OCI-LY1 (cell line): Measurements from ENCODE around the gene DCC.

ENCODE experiments used
- H2AFZ ChIP-seq: fragments of 200-600 bp; sonication (generic), shearing (Covaris generic); 2 replicates; pipeline ENCODE4 v1.6.0; 2014; ENCODE audit warnings: antibody characterized with exemption, mild to moderate bottlenecking, low read length
- H3F3A ChIP-seq: fragments of 200-600 bp; sonication (generic), shearing (Covaris generic); 2 replicates; pipeline ENCODE4 v1.6.0; 2014; ENCODE audit warnings: mild to moderate bottlenecking, antibody characterized with exemption, low read length, moderate library complexity; ENCODE audit not compliant: insufficient read depth
- H3K27ac ChIP-seq: fragments of 200-600 bp; sonication (generic); 2 replicates; pipeline ENCODE4 v1.5.1; 2014; ENCODE audit warnings: low read length, mixed run types, mild to moderate bottlenecking, low read depth; ENCODE audit not compliant: poor library complexity, severe bottlenecking
- H3K27me3 ChIP-seq: fragments of 200-600 bp; sonication (generic); 2 replicates; pipeline ENCODE4 v1.6.0; 2014; ENCODE audit warnings: antibody characterized with exemption, mild to moderate bottlenecking, low read length, moderate library complexity; ENCODE audit not compliant: insufficient read depth
- H3K36me3 ChIP-seq: fragments of 200-600 bp; sonication (generic); 2 replicates; pipeline ENCODE4 v1.6.1; 2014; ENCODE audit warnings: mild to moderate bottlenecking, antibody characterized with exemption, low read length, moderate library complexity, mixed read lengths; ENCODE audit not compliant: insufficient read depth
- H3K4me1 ChIP-seq: fragments of 200-600 bp; sonication (generic); 2 replicates; pipeline ENCODE4 v1.5.1; 2014; ENCODE audit warnings: mild to moderate bottlenecking, low read length, moderate library complexity; ENCODE audit not compliant: insufficient read depth, severe bottlenecking
- H3K4me2 ChIP-seq: fragments of 200-600 bp; sonication (generic), shearing (Covaris generic); 2 replicates; pipeline ENCODE4 v1.6.1; 2014; ENCODE audit warnings: low read length
- H3K4me3 ChIP-seq: fragments of 200-600 bp; sonication (generic); 2 replicates; pipeline ENCODE4 v1.5.1; 2014; ENCODE audit warnings: low read length, low read depth, mild to moderate bottlenecking, mixed read lengths; ENCODE audit not compliant: poor library complexity, severe bottlenecking
- H3K79me2 ChIP-seq: fragments of 200-600 bp; shearing (Covaris generic); 2 replicates; pipeline ENCODE4 v1.6.1; 2016; ENCODE audit warnings: mixed run types, low read length, mixed read lengths; ENCODE audit not compliant: insufficient read depth
- H3K9ac ChIP-seq: fragments of 200-600 bp; sonication (generic), shearing (Covaris generic); 2 replicates; pipeline ENCODE4 v1.6.1; 2014; ENCODE audit warnings: mild to moderate bottlenecking, low read length, mixed read lengths
- H3K9me2 ChIP-seq: fragments of 200-600 bp; sonication (generic), shearing (Covaris generic); 2 replicates; pipeline ENCODE4 v1.6.1; 2014; ENCODE audit warnings: low read depth, mild to moderate bottlenecking, low read length, mixed read lengths
- H3K9me3 ChIP-seq: fragments of 200-600 bp; shearing (Covaris generic); 2 replicates; pipeline ENCODE4 v1.6.1; 2014; ENCODE audit warnings: low read length, mixed read lengths
- H4K20me1 ChIP-seq: fragments of 200-600 bp; sonication (generic), shearing (Covaris generic); 2 replicates; pipeline ENCODE4 v1.6.0; 2016; ENCODE audit warnings: mild to moderate bottlenecking, low read length; ENCODE audit not compliant: insufficient read depth
- EZH2 ChIP-seq: fragments of 200-600 bp; sonication (generic), shearing (Covaris generic); IDR thresholded peaks from 2 replicates; pipeline ENCODE4 v1.8.0; 2017; ENCODE audit warnings: borderline replicate concordance, mixed run types, mild to moderate bottlenecking, antibody characterized with exemption, low read length, moderate library complexity, mixed read lengths
- TF ChIP-seq, protein P1 (sequence below): fragments of 200-600 bp; sonication (generic), shearing (Covaris generic); IDR thresholded peaks from 2 replicates; pipeline ENCODE4 v1.5.1; 2017; ENCODE audit warnings: mild to moderate bottlenecking, antibody characterized with exemption, low read length, moderate library complexity, mixed read lengths

The DCC gene

DNA sequence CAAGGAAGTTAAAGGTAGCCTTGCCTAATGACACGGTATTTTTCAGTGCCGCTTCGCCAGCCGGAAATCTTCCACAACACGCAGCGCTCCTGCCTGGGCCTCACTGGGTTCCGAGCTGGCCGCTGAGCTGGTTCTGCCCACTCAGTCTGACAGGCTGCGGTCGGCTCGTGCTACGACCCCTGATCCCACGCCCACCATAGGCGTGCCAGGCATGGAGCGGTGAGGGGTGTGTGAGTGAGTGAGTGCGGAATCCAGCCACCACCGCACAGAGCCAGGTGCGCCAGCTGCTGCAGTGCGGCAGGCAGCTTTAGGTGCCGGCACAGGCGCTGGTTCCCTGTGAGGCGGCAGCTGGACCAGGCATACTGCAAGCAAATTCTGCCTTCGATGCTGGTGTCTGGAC, 407.9 kb downstream of the DCC start:
- Histone ChIP-seq H3F3A (no peaks in the 10 kb centered on the region), H2AFZ (no peak overlapping the region), H3K4me1 (no peaks in the 10 kb centered on the region), H3K36me3 (no peaks in the 10 kb centered on the region), H3K4me3 (no peak overlapping the region), H3K27ac (no peak overlapping the region), H3K9me3 (no peaks in the 10 kb centered on the region), H3K27me3 (no peaks in the 10 kb centered on the region), H3K9me2 (no peaks in the 10 kb centered on the region), H4K20me1 (no peaks in the 10 kb centered on the region), H3K4me2 (no peak overlapping the region), H3K79me2 (no peaks in the 10 kb centered on the region), H3K9ac (no peak overlapping the region)
- no peak for TF ChIP-seq EZH2
- TF ChIP-seq, protein P1, sequence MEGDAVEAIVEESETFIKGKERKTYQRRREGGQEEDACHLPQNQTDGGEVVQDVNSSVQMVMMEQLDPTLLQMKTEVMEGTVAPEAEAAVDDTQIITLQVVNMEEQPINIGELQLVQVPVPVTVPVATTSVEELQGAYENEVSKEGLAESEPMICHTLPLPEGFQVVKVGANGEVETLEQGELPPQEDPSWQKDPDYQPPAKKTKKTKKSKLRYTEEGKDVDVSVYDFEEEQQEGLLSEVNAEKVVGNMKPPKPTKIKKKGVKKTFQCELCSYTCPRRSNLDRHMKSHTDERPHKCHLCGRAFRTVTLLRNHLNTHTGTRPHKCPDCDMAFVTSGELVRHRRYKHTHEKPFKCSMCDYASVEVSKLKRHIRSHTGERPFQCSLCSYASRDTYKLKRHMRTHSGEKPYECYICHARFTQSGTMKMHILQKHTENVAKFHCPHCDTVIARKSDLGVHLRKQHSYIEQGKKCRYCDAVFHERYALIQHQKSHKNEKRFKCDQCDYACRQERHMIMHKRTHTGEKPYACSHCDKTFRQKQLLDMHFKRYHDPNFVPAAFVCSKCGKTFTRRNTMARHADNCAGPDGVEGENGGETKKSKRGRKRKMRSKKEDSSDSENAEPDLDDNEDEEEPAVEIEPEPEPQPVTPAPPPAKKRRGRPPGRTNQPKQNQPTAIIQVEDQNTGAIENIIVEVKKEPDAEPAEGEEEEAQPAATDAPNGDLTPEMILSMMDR, result no peak

DNA sequence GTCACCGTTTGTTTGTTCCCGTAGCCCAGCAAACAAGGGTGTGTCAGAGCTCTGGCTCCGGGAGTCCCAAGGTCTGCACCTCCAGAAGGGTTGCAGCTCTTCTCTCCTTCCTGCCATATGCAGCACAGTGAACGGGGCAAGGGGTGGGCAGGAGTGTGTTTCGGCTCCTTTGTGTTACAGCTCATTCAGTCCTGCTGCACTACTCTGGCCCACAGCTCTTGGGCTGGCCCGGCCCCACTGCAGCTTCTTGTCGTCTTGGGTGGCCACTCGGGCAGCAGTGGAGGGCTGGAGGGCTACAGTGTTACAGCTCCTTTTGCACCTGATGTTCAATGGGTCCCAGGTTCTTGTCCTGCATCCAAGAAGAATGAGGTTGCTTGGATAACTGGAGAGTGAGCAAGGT, 408.3 kb downstream of the DCC start:
- Histone ChIP-seq H3K9ac (no peak overlapping the region), H2AFZ (no peak overlapping the region), H3K4me1 (no peaks in the 10 kb centered on the region), H3K27ac (no peak overlapping the region), H3F3A (no peaks in the 10 kb centered on the region), H3K36me3 (no peaks in the 10 kb centered on the region), H4K20me1 (no peaks in the 10 kb centered on the region), H3K9me2 (no peaks in the 10 kb centered on the region), H3K9me3 (no peaks in the 10 kb centered on the region), H3K4me2 (no peak overlapping the region), H3K79me2 (no peaks in the 10 kb centered on the region), H3K27me3 (no peaks in the 10 kb centered on the region), H3K4me3 (no peak overlapping the region)
- TF ChIP-seq, protein P1, result no peak
- TF ChIP-seq EZH2, result no peak

DNA sequence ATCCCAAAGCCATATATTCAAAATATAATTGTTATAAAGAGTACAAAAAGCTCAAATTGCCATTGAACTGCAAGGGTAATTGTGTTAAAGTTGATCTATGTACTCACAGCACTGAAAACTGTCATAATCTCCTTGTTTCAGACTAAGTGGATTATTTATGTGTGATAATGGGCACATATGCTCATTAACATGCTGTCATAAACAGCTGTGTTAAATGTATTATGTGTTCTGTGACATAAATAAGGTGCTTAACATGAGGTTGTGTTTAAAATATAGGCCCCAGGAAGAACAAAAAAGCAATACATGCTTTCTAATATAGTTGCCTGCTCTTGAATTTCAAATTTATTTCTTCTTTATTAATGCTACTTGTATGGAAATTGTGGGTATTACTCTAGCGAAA, 409.5 kb downstream of the DCC start:
- no peak overlapping the region for H3K9ac ChIP-seq
- no peak overlapping the region for H3K27ac ChIP-seq
- no peak overlapping the region for H3K4me3 ChIP-seq
- no peaks in the 10 kb centered on the region for H3K79me2 ChIP-seq
- H2AFZ ChIP-seq, result no peak overlapping the region
- no peaks in the 10 kb centered on the region for H3K27me3 ChIP-seq
- H3K9me3 ChIP-seq, result no peaks in the 10 kb centered on the region
- no peak overlapping the region for H3K4me2 ChIP-seq
- TF ChIP-seq, protein P1, result no peak
- TF ChIP-seq EZH2, result no peak
- H3F3A ChIP-seq, result no peaks in the 10 kb centered on the region
- no peaks in the 10 kb centered on the region for H4K20me1 ChIP-seq
- H3K4me1 ChIP-seq, result no peaks in the 10 kb centered on the region
- no peaks in the 10 kb centered on the region for H3K9me2 ChIP-seq
- H3K36me3 ChIP-seq, result no peaks in the 10 kb centered on the region
